Astrocyte (in vitro differentiated cells and primary cell): ENCODE data around the gene LTBP3. TPM values are rescaled to one million over a fixed set of nuclear protein-coding genes. Genes with fewer than 3 reads are reported as not detected.

Experiments used
- DNase-seq: peaks from one replicate; pipeline ENCODE4 v3.0.0-alpha.2; 2010; ENCODE audit warnings: low read depth
- FAIRE-seq: peaks from 2 replicates; lab custom pipeline; 2011; peaks lifted over from hg19 to GRCh38; lab: Jason Lieb, UNC
- H2AFZ ChIP-seq: 2 replicates; pipeline ENCODE4 v1.6.0; 2012; ENCODE audit warnings: low read depth, low read length, inconsistent platforms
- H3K27ac ChIP-seq: 2 replicates; pipeline ENCODE4 v1.5.1; 2011; ENCODE audit warnings: low read depth, low read length, inconsistent platforms
- H3K27me3 ChIP-seq: 2 replicates; pipeline ENCODE4 v1.6.0; 2011; ENCODE audit warnings: low read length, inconsistent platforms; ENCODE audit not compliant: insufficient read depth
- H3K36me3 ChIP-seq: 2 replicates; pipeline ENCODE4 v1.5.1; 2011; ENCODE audit warnings: low read length, inconsistent platforms; ENCODE audit not compliant: insufficient read depth
- H3K4me1 ChIP-seq: 2 replicates; pipeline ENCODE4 v1.5.1; 2011; ENCODE audit warnings: low read length, inconsistent platforms; ENCODE audit not compliant: insufficient read depth
- H3K4me2 ChIP-seq: 2 replicates; pipeline ENCODE4 v1.6.0; 2012; ENCODE audit warnings: low read length, inconsistent platforms
- H3K4me3 ChIP-seq: 2 replicates; pipeline ENCODE4 v1.5.1; 2011; ENCODE audit warnings: low read depth, mild to moderate bottlenecking, low read length, inconsistent platforms; ENCODE audit not compliant: insufficient read depth
- H3K79me2 ChIP-seq: 2 replicates; pipeline ENCODE4 v1.6.0; 2012; ENCODE audit warnings: mild to moderate bottlenecking, low read length, inconsistent platforms; ENCODE audit not compliant: insufficient read depth
- H3K9ac ChIP-seq: 2 replicates; pipeline ENCODE4 v1.6.0; 2012; ENCODE audit warnings: mild to moderate bottlenecking, low read length, inconsistent platforms
- H3K9me3 ChIP-seq: 2 replicates; pipeline ENCODE4 v1.5.1; 2012; ENCODE audit warnings: low read depth, mild to moderate bottlenecking, low read length, inconsistent platforms; ENCODE audit not compliant: insufficient read depth
- H4K20me1 ChIP-seq: 2 replicates; pipeline ENCODE4 v1.6.0; 2012; ENCODE audit warnings: low read length, inconsistent platforms; ENCODE audit not compliant: insufficient read depth
- H3K27ac Mint-ChIP-seq: one replicate; pipeline ENCODE4 v1.8.0; 2021; ENCODE audit warnings: mild to moderate bottlenecking, mixed read lengths; ENCODE audit not compliant: unreplicated experiment
- H3K27me3 Mint-ChIP-seq: one replicate; pipeline ENCODE4 v1.8.0; 2021; ENCODE audit warnings: low read depth, mixed read lengths; ENCODE audit not compliant: unreplicated experiment
- H3K36me3 Mint-ChIP-seq: one replicate; pipeline ENCODE4 v1.8.0; 2021; ENCODE audit warnings: low read depth, mixed read lengths; ENCODE audit not compliant: unreplicated experiment
- H3K4me1 Mint-ChIP-seq: one replicate; pipeline ENCODE4 v1.8.0; 2021; ENCODE audit warnings: low read depth, mixed read lengths; ENCODE audit not compliant: unreplicated experiment
- H3K4me3 Mint-ChIP-seq: one replicate; pipeline ENCODE4 v1.8.0; 2021; ENCODE audit warnings: mild to moderate bottlenecking, moderate library complexity, mixed read lengths; ENCODE audit not compliant: unreplicated experiment
- H3K9me3 Mint-ChIP-seq: one replicate; pipeline ENCODE4 v1.8.0; 2021; ENCODE audit warnings: mild to moderate bottlenecking, mixed read lengths; ENCODE audit not compliant: unreplicated experiment
- CTCF ChIP-seq: IDR thresholded peaks from 2 replicates; pipeline ENCODE4 v1.5.1; 2011; ENCODE audit warnings: low read depth, mild to moderate bottlenecking, inconsistent platforms, low read length, moderate library complexity; ENCODE audit not compliant: insufficient read depth
- EZH2 ChIP-seq: IDR thresholded peaks from 2 replicates; pipeline ENCODE4 v1.6.1; 2012; ENCODE audit warnings: mild to moderate bottlenecking, low read length, inconsistent platforms; ENCODE audit not compliant: insufficient read depth
- total RNA-seq: library from RNA; stranded (reverse); gene quantifications from 2 replicates; pipeline ENCODE4 v1.2.1, GENCODE V29; 2021

The LTBP3 gene
- total RNA-seq, 1 donor from 2014 or later: 33.2 TPM

DNA sequence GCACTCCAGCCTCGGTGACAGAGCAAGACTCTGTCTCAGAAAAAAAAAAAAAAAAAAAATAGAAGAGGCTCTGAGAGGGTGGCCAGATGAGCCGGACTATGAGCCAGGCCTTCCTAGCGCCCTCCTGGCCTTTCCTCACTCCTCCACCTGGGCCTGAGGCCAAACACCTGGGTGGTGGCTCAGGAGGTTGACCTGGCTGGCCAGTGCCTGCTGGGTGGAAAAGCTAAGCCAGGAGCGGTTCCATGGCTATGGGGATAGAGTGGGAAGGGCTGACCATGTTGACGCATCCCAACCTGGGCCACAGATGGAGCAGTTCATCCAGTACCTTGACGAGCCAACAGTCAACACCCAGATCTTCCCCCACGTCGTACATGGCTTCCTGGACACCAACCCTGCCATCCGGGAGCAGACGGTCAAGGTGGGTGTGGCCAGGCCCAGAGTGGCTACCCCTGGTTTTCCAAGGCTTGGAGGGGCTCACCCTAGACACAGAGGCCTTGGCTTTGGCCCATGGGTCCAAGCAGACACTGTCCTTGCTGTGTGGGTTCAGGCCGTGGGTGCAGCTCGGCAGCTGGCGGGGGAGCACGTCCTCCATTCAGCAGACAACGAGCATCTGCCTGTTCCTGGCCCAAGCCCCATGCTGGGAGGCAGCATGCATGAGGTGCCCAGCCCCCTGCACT lies 25.6 kb downstream of the LTBP3 start:
- H3K27ac Mint-ChIP-seq: no peak overlapping the region
- Histone ChIP-seq H3K4me3 (no peak overlapping the region), H4K20me1 (peaks cover 87% of the 10 kb centered on the region), H3K27ac (no peak overlapping the region), H3K9me3 (no peaks in the 10 kb centered on the region), H3K4me2 (no peak overlapping the region), H3K79me2 (peaks cover 15% of the 10 kb centered on the region), H2AFZ (no peak overlapping the region), H3K36me3 (peaks cover 29% of the 10 kb centered on the region), H3K9ac (no peak overlapping the region), H3K27me3 (no peaks in the 10 kb centered on the region), H3K4me1 (no peaks in the 10 kb centered on the region)
- FAIRE-seq (no peak), DNase-seq (no peak)
- no peak overlapping the region for H3K4me3 Mint-ChIP-seq
- H3K9me3 Mint-ChIP-seq: no peaks in the 10 kb centered on the region
- no peaks in the 10 kb centered on the region for H3K27me3 Mint-ChIP-seq
- peaks cover 22% of the 10 kb centered on the region for H3K36me3 Mint-ChIP-seq
- H3K4me1 Mint-ChIP-seq: peaks cover 6% of the 10 kb centered on the region
- TF ChIP-seq EZH2 (no peak), CTCF (no peak)

GRCh38 chr11:65530157-65530496 lies 28.0 kb downstream of the LTBP3 start:
- H3K27me3 Mint-ChIP-seq: no peaks in the 10 kb centered on the region
- H3K27ac Mint-ChIP-seq: peak overlapping the region; percentile 53
- FAIRE-seq: no peak
- Histone ChIP-seq H3K9me3 (no peaks in the 10 kb centered on the region), H4K20me1 (peaks cover 82% of the 10 kb centered on the region), H3K9ac (no peak overlapping the region), H3K4me2 (no peak overlapping the region), H2AFZ (no peak overlapping the region), H3K27ac (no peak overlapping the region), H3K36me3 (peaks cover 18% of the 10 kb centered on the region), H3K27me3 (no peaks in the 10 kb centered on the region), H3K79me2 (peaks cover 37% of the 10 kb centered on the region), H3K4me1 (peaks cover 10% of the 10 kb centered on the region), H3K4me3 (no peak overlapping the region)
- H3K36me3 Mint-ChIP-seq: peaks cover 21% of the 10 kb centered on the region
- DNase-seq: no peak
- H3K4me3 Mint-ChIP-seq: no peak overlapping the region
- no peaks in the 10 kb centered on the region for H3K9me3 Mint-ChIP-seq
- H3K4me1 Mint-ChIP-seq: peaks cover 15% of the 10 kb centered on the region
- TF ChIP-seq EZH2 (no peak), CTCF (peak; percentile 25)

DNA sequence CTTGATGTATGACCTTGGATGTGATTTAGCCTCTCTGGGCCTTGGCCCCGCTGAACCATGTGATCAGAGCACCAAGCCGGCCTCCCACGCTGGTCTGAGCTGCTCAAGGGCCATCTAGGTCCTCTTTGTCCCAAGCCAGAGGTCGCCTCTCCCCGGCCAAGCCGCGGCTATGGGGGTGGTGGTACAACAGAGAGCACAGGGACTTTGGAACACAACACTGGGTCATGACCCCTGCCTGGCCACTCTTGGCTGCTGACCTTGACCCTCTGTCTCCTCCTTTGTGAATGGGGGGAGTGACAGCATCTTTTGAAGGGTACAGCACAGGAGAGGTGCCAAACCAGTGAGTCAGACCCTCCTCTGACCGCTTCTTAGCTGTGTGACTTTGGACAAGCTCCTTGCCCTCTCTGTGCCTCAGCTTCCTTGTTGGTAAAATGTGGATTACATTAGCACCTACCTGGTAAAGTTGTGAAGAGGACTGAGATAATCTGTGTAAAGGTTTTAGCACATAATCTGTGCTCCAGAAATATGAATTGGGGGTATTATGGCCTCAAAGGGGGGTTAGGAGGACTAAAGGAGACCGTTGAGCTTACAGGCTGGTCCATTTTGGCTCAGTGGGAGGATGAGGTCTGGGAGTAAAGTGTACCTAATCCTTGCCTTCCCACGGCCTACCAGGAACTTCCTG lies 28.5 kb downstream of the LTBP3 start:
- Histone ChIP-seq H3K27ac (no peak overlapping the region), H2AFZ (no peak overlapping the region), H3K27me3 (no peaks in the 10 kb centered on the region), H3K36me3 (peaks cover 18% of the 10 kb centered on the region), H3K4me3 (no peak overlapping the region), H3K9me3 (no peaks in the 10 kb centered on the region), H3K79me2 (peaks cover 39% of the 10 kb centered on the region), H3K9ac (no peak overlapping the region), H3K4me2 (no peak overlapping the region), H3K4me1 (peaks cover 10% of the 10 kb centered on the region), H4K20me1 (peaks cover 77% of the 10 kb centered on the region)
- TF ChIP-seq EZH2: no peak
- TF ChIP-seq CTCF: no peak
- DNase-seq (no peak), FAIRE-seq (no peak)
- peak overlapping the region; percentile 53 for H3K27ac Mint-ChIP-seq
- H3K27me3 Mint-ChIP-seq: no peaks in the 10 kb centered on the region
- H3K36me3 Mint-ChIP-seq: peaks cover 18% of the 10 kb centered on the region
- H3K9me3 Mint-ChIP-seq: no peaks in the 10 kb centered on the region
- H3K4me3 Mint-ChIP-seq: no peak overlapping the region
- peaks cover 15% of the 10 kb centered on the region for H3K4me1 Mint-ChIP-seq
